A673 (cell line): Measurements from ENCODE around the gene CLDN7.

ENCODE experiments used
- EZH2 ChIP-seq: fragments of 200-600 bp; sonication (generic); IDR thresholded peaks from 2 replicates; pipeline ENCODE4 v1.6.1; 2017; ENCODE audit warnings: borderline replicate concordance, low read depth, mild to moderate bottlenecking, mixed read lengths, antibody characterized with exemption, low read length; ENCODE audit not compliant: poor library complexity, severe bottlenecking
- TF ChIP-seq, protein P1 (sequence below): fragments of 300-800, 200-600 bp; sonication (generic); conservative IDR thresholded peaks from 2 replicates; pipeline ENCODE4 v1.5.1; 2017; ENCODE audit warnings: low read depth, mild to moderate bottlenecking, antibody characterized with exemption, low read length, moderate library complexity, mixed read lengths

DNA sequence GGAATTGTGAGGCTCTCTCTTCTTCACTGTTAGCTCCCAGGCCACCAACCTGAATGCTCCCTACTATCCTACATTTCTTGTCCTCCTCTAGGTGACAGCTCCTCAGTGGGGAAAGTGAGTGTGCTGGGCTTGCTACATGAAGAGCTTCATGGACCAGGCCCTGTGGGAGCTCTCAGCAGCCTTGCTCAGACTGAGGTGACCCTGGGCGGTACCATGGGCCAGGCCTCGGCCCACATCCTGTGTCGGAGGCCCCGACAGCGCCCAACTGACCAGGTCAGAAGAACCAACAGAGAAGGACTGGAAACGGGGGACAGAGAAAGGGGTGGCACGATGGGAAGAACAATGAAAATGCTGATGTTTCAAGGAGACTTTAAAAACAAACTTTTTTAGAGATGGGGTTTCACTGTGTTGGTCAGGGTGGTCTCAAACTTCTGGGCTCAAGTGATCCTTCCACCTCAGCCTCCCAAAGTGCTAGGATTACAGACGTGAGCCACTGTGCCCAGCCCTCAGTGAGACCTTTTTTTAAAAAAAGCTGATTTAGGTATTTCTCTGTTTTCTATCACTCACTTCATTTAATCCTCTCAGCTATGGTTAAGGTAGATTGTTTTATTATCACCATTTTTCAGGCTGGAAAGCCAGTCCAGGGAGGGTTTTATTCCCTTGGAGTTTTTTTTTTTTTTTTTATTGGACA, 5.4 kb downstream of the CLDN7 start:
- TF ChIP-seq, protein P1, sequence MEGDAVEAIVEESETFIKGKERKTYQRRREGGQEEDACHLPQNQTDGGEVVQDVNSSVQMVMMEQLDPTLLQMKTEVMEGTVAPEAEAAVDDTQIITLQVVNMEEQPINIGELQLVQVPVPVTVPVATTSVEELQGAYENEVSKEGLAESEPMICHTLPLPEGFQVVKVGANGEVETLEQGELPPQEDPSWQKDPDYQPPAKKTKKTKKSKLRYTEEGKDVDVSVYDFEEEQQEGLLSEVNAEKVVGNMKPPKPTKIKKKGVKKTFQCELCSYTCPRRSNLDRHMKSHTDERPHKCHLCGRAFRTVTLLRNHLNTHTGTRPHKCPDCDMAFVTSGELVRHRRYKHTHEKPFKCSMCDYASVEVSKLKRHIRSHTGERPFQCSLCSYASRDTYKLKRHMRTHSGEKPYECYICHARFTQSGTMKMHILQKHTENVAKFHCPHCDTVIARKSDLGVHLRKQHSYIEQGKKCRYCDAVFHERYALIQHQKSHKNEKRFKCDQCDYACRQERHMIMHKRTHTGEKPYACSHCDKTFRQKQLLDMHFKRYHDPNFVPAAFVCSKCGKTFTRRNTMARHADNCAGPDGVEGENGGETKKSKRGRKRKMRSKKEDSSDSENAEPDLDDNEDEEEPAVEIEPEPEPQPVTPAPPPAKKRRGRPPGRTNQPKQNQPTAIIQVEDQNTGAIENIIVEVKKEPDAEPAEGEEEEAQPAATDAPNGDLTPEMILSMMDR: no peak
- TF ChIP-seq EZH2: no peak
